NCI-H1417 treated with DMSO at 0.1 percent for 48 hours (cell line): Measurements from ENCODE around the gene PPFIA2.

Source experiments
- DNase-seq: peaks from one replicate; lab custom pipeline; 2025; lab: John Stamatoyannopoulos, UW

PPFIA2 gene

DNA sequence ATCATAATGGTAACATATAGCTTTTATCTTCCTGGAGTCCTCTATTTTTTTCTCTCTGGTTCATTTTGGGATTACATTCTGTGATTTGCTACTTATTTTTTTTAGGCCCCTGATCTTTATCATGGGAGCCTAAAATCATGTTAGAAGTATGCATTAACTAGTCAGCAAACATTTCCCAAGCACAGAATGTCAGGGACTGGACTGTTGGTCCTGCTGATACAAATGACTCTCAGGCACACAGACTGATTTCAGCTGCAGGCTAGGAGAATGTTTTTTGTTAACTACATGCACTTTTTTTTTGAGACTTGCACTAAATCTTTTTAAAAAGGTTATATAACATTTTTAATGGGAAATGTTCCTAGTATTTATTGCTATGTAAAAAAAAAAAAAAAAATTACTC lies 550.1 kb downstream of the PPFIA2 start:
- no peak for DNase-seq

DNA sequence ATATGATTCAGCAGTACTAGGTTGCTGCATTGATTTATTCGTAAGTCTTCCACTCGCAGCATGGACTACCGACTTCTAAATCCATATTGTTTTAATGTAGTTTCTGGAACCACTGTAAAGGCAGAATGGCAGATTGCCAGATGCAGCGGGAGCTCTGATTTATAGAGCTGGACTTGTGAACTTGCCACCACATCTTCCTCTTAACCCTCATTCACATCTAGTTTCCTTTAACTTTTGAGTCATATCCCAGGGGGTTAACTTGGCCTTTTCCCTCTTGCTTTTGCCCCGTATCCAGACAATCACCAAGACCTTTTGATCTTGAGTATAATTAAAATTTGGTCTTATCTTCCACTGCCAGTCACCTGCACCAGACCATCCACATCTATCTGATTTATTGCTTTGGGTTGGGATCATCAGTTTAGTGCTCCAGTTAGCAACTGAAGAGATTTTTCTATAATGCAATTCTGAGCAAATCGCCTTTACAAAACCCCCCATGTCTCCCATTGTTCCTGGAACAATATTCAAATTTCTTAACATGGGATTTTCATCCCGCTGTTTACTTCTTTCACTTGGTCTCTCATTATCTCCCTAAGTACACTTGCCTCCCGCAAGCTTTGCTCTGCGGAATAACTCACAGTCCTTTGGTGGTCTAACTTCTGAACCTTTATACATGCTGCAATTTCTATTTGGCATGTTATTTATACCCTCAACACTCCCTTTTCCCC lies 550.8 kb downstream of the PPFIA2 start:
- no peak for DNase-seq
